PFSK-1 (cell line): ENCODE measurements around the gene RNASE1.

Experiments
- FOXP2 ChIP-seq: optimal IDR thresholded peaks from 2 replicates; pipeline ENCODE3; 2011; ENCODE audit warnings: borderline replicate concordance, control low read depth, inconsistent platforms; ENCODE audit not compliant: insufficient read depth; ENCODE audit errors: extremely low read length, extremely low read depth
- POLR2AphosphoS5 ChIP-seq: IDR thresholded peaks from 2 replicates; pipeline ENCODE4 v1.6.1; 2012; ENCODE audit warnings: low read depth, mild to moderate bottlenecking, control low read depth, low read length, moderate library complexity
- REST ChIP-seq, 2 experiments: IDR thresholded peaks; 2 replicates each; pipeline versions ENCODE4 v1.6.1 to v1.8.0; 2011 to 2012; ENCODE audit warnings: low read depth in 2 of 2, low read length in 2 of 2, control low read depth in 1 of 2, inconsistent platforms in 1 of 2, mild to moderate bottlenecking in 1 of 2, moderate library complexity in 1 of 2; ENCODE audit not compliant: insufficient read depth in 1 of 2
- SIN3A ChIP-seq: IDR thresholded peaks from 2 replicates; pipeline ENCODE4 v1.6.1; 2012; ENCODE audit warnings: mild to moderate bottlenecking, low read length, moderate library complexity, borderline replicate concordance; ENCODE audit not compliant: insufficient read depth
- TAF1 ChIP-seq: IDR thresholded peaks from 2 replicates; pipeline ENCODE4 v1.6.1; 2012; ENCODE audit warnings: low read length, control low read depth, borderline replicate concordance; ENCODE audit not compliant: insufficient read depth

RNASE1 gene

GRCh38 chr14:20803223-20803622 is 579 bp upstream of the RNASE1 start:
- TF ChIP-seq REST (IDR thresholded peaks at IDR 0.05; ENCODE audit: insufficient read depth in 1 of 2, low read depth in 2 of 2, low read length in 2 of 2): no peak
- TF ChIP-seq FOXP2: no peak

- TF ChIP-seq SIN3A (no peak), POLR2AphosphoS5 (no peak), TAF1 (no peak), REST (IDR thresholded peaks at IDR 0.05; ENCODE audit: insufficient read depth in 1 of 2, low read depth in 2 of 2, low read length in 2 of 2) (no peak), FOXP2 (no peak)
These were observed 918 bp downstream of the RNASE1 start for GRCh38 chr14:20801726-20802125.

GRCh38 chr14:20799892-20800544 is 2.6 kb downstream of the RNASE1 start:
- no peak for TF ChIP-seq FOXP2
- TF ChIP-seq REST (IDR thresholded peaks at IDR 0.05; ENCODE audit: insufficient read depth in 1 of 2, low read depth in 2 of 2, low read length in 2 of 2): no peak
- no peak for TF ChIP-seq POLR2AphosphoS5
- TF ChIP-seq TAF1: no peak
- no peak for TF ChIP-seq SIN3A

- TF ChIP-seq POLR2AphosphoS5: no peak
- no peak for TF ChIP-seq FOXP2
- no peak for TF ChIP-seq REST (IDR thresholded peaks at IDR 0.05; ENCODE audit: insufficient read depth in 1 of 2, low read depth in 2 of 2, low read length in 2 of 2)
- TF ChIP-seq SIN3A: no peak
- no peak for TF ChIP-seq TAF1
These were observed 3.2 kb downstream of the RNASE1 start for GRCh38 chr14:20799456-20799891.

GRCh38 chr14:20798932-20799331 is 3.7 kb downstream of the RNASE1 start:
- TF ChIP-seq POLR2AphosphoS5: no peak
- no peak for TF ChIP-seq FOXP2
- TF ChIP-seq SIN3A: no peak
- no peak for TF ChIP-seq REST (IDR thresholded peaks at IDR 0.05; ENCODE audit: insufficient read depth in 1 of 2, low read depth in 2 of 2, low read length in 2 of 2)
- no peak for TF ChIP-seq TAF1
